ENCODE measurements around the gene WLS. TPM values are rescaled to one million over a fixed set of nuclear protein-coding genes. Genes with fewer than 3 reads are reported as not detected.

WLS gene
- total RNA-seq = 109 and 166 TPM in 2 replicates

GRCh38 chr1:68232289-68233148 is at the start of gene WLS:
TSS of gene WLS (minus strand) at chr1:68232523. CDS start at chr1:68232299, 224 bp downstream.

Other genes with a start within 250 kb of the WLS start
- 2.5 and 2.8 TPM in 2 replicates for gene DIRAS3, start 181.9 kb downstream of the WLS start, total RNA-seq
- not detected in 2 replicates for gene RPE65, start 217.4 kb upstream of the WLS start, total RNA-seq